BJ (cell line): ENCODE results near the gene CLEC5A. TPM values are rescaled to one million over a fixed set of nuclear protein-coding genes. Genes with fewer than 3 reads are reported as not detected.

Experiments used
- CTCF ChIA-PET: fragments of 350-600 bp; formaldehyde crosslinking; extraction: SDS; loops from one replicate; lab custom pipeline; 2021; ENCODE audit warnings: antibody characterized with exemption, inconsistent platforms; lab: Yijun Ruan, JAX
- POLR2A ChIA-PET: fragments of 300-600 bp; sonication (Branson Sonifier 250); formaldehyde crosslinking; extraction: SDS; loops from one replicate; lab custom pipeline; 2021; ENCODE audit warnings: antibody characterized with exemption; lab: Charles Lee
- DNase-seq: peaks from one replicate; pipeline ENCODE4 v3.0.0-alpha.2; 2011; ENCODE audit warnings: low read depth
- H3K27me3 ChIP-seq: 2 replicates; pipeline ENCODE4 v1.6.0; 2011; ENCODE audit warnings: low read length; ENCODE audit not compliant: control insufficient read depth, insufficient read depth
- H3K36me3 ChIP-seq: 2 replicates; pipeline ENCODE4 v1.5.1; 2011; ENCODE audit warnings: low read length; ENCODE audit not compliant: control insufficient read depth, insufficient read depth
- H3K4me3 ChIP-seq: 2 replicates; pipeline ENCODE4 v1.5.1; 2011; ENCODE audit warnings: low read depth, mild to moderate bottlenecking, control low read depth, low read length
- CTCF ChIP-seq: IDR thresholded peaks from 2 replicates; pipeline ENCODE4 v1.5.1; 2011; ENCODE audit warnings: low read depth, mild to moderate bottlenecking, control low read depth, inconsistent platforms, low read length, moderate library complexity; ENCODE audit not compliant: insufficient read depth
- polyA plus RNA-seq: library from polyadenylated mRNA; depleted of rRNA; stranded (reverse); fragments of >200 nt; gene quantifications from 2 replicates; pipeline ENCODE4 v1.2.3, GENCODE V29; 2011; rRNA removed

Gene CLEC5A
- polyA plus RNA-seq, 1 experiment: not detected

- no peaks in the 10 kb centered on the region for H3K27me3 ChIP-seq
- no peaks in the 10 kb centered on the region for H3K36me3 ChIP-seq
- no peak for DNase-seq
- no peak overlapping the region for H3K4me3 ChIP-seq
- TF ChIP-seq CTCF: no peak
- CTCF ChIA-PET: no interaction called here
- POLR2A ChIA-PET: no interaction called here
Observed at GRCh38 chr7:141889321-141889720, 57.5 kb downstream of the CLEC5A start.

- ChIA-PET CTCF (no interaction called here), POLR2A (no interaction called here)
- H3K4me3 ChIP-seq: no peak overlapping the region
Observed at GRCh38 chr7:141884539-141885225, 62.1 kb downstream of the CLEC5A start.

GRCh38 chr7:141880960-141881359 is 65.8 kb downstream of the CLEC5A start:
- TF ChIP-seq CTCF: no peak
- Histone ChIP-seq H3K27me3 (no peaks in the 10 kb centered on the region), H3K36me3 (no peaks in the 10 kb centered on the region), H3K4me3 (no peak overlapping the region)
- no peak for DNase-seq
- CTCF ChIA-PET: no interaction called here
- POLR2A ChIA-PET: no interaction called here

More at GRCh38 chr7:141884539-141885225, 62.1 kb downstream of the CLEC5A start:
- DNase-seq: no peak
- Histone ChIP-seq H3K27me3 (no peaks in the 10 kb centered on the region), H3K36me3 (no peaks in the 10 kb centered on the region)
- no peak for TF ChIP-seq CTCF

- no peak for TF ChIP-seq CTCF
- ChIA-PET POLR2A (no interaction called here), CTCF (no interaction called here)
- H3K4me3 ChIP-seq: no peak overlapping the region
- H3K36me3 ChIP-seq: no peaks in the 10 kb centered on the region
- no peaks in the 10 kb centered on the region for H3K27me3 ChIP-seq
- DNase-seq: no peak
Observed at GRCh38 chr7:141877365-141877764, 69.4 kb downstream of the CLEC5A start.

Other genes starting within 250 kb of the CLEC5A start
- 4.2 and 4.6 TPM in 2 replicates for gene DENND11, start 244.8 kb downstream of the CLEC5A start, polyA plus RNA-seq
- not detected in 2 replicates for gene WEE2, start 238.6 kb downstream of the CLEC5A start, polyA plus RNA-seq
- 55.0 and 139 TPM in 2 replicates for gene SSBP1, start 208.6 kb downstream of the CLEC5A start, polyA plus RNA-seq
- gene TAS2R3, start 182.9 kb downstream of the CLEC5A start, polyA plus RNA-seq: 0.29 TPM in 1 of 2 replicates, not detected in the other
- 0.12 and 0.23 TPM in 2 replicates for gene TAS2R4, start 170.3 kb downstream of the CLEC5A start, polyA plus RNA-seq
- gene TAS2R5, start 156.8 kb downstream of the CLEC5A start, polyA plus RNA-seq: 0.43 and 0.64 TPM in 2 replicates
- gene PRSS37, start 105.5 kb downstream of the CLEC5A start, polyA plus RNA-seq: not detected in 2 replicates
- gene OR9A4, start 30.6 kb downstream of the CLEC5A start, polyA plus RNA-seq: not detected in 2 replicates
- gene TAS2R38, start 26.8 kb upstream of the CLEC5A start, polyA plus RNA-seq: not detected in 2 replicates
- gene MGAM, start 48.9 kb upstream of the CLEC5A start, polyA plus RNA-seq: 0.01 TPM in 2 replicates
- gene MGAM2, start 164.7 kb upstream of the CLEC5A start, polyA plus RNA-seq: not detected in 2 replicates